Nucleus accumbens (tissue), 56 donors: ENCODE measurements around the gene APOD.
A peak's percentile ranks its signal among the peaks of the same experiment; 100 is the strongest.
"Not testable (repeated sequence)": the region's sequence is repeated elsewhere in the genome, so short reads cannot be mapped to it uniquely, and the experiment has no call there.

Experiments used
- DNase-seq, 56 donors: peaks; one replicate each; lab custom pipeline; 2025; lab: John Stamatoyannopoulos, UW

APOD gene

GRCh38 chr3:195590381-195590780 lies 6.6 kb upstream of the APOD start:
- not testable (repeated sequence) for DNase-seq

GRCh38 chr3:195589796-195590195 lies 6.1 kb upstream of the APOD start:
- not testable (repeated sequence) for DNase-seq

GRCh38 chr3:195587824-195588223 lies 4.1 kb upstream of the APOD start:
- no peak for DNase-seq

- no peak for DNase-seq
Observed at GRCh38 chr3:195587406-195587805, 3.7 kb upstream of the APOD start.

GRCh38 chr3:195584543-195584870 lies 767 bp upstream of the APOD start:
- DNase-seq, result peak in 3 of 56 donors; percentile 21 to 33 (median 23)

GRCh38 chr3:195582947-195583346 lies 793 bp downstream of the APOD start:
- DNase-seq, result peak in 18 of 56 donors; percentile 9 to 47 (median 21)

- peak in 43 of 56 donors; percentile 14 to 78 (median 47) for DNase-seq
Observed at GRCh38 chr3:195580744-195581443, 2.8 kb downstream of the APOD start.

GRCh38 chr3:195579281-195579680 lies 4.5 kb downstream of the APOD start:
- no peak for DNase-seq

GRCh38 chr3:195578565-195578964 lies 5.2 kb downstream of the APOD start:
- no peak for DNase-seq

GRCh38 chr3:195577645-195578177 lies 6.0 kb downstream of the APOD start:
- no peak for DNase-seq

GRCh38 chr3:195574497-195575304 lies 9.0 kb downstream of the APOD start:
- no peak for DNase-seq

GRCh38 chr3:195573611-195574496 lies 9.9 kb downstream of the APOD start:
- DNase-seq, result no peak

- no peak for DNase-seq
Observed at GRCh38 chr3:195571361-195571760, 12.4 kb downstream of the APOD start.

GRCh38 chr3:195570912-195571311 lies 12.8 kb downstream of the APOD start:
- no peak for DNase-seq

- DNase-seq, result no peak
Observed at GRCh38 chr3:195570344-195570743, 13.4 kb downstream of the APOD start.

GRCh38 chr3:195568630-195569029 lies 15.1 kb downstream of the APOD start:
- no peak for DNase-seq

GRCh38 chr3:195566797-195567196 lies 16.9 kb downstream of the APOD start:
- DNase-seq, result no peak

- DNase-seq, result no peak
Observed at GRCh38 chr3:195565716-195566115, 18.0 kb downstream of the APOD start.

GRCh38 chr3:195563317-195563716 lies 20.4 kb downstream of the APOD start:
- no peak for DNase-seq

- DNase-seq, result no peak
Observed at GRCh38 chr3:195559723-195560409, 23.9 kb downstream of the APOD start.
